Measurements from ENCODE around the gene PEX11G.
A peak's percentile ranks its signal among the peaks of the same experiment; 100 is the strongest.

PEX11G gene

GRCh38 chr19:7509625-7510024 lies 20.8 kb upstream of the PEX11G start:
- no peaks in the 10 kb centered on the region for H3K4me1 ChIP-seq (ENCODE audit: control insufficient read depth, insufficient read depth, low read length)
- no peaks in the 10 kb centered on the region for H3K36me3 ChIP-seq (ENCODE audit: control insufficient read depth, insufficient read depth, low read length)
- H3K27ac ChIP-seq (ENCODE audit: insufficient read depth, low read depth, low read length, poor library complexity, severe bottlenecking): no peak overlapping the region
- H3K9me3 ChIP-seq (ENCODE audit: control insufficient read depth, low read length): no peaks in the 10 kb centered on the region
- no peak overlapping the region for H3K4me3 ChIP-seq (ENCODE audit: insufficient read depth, low read depth, low read length)
- peaks cover 9% of the 10 kb centered on the region for H3K27me3 ChIP-seq (ENCODE audit: control insufficient read depth, insufficient read depth, low read length, poor library complexity, severe bottlenecking)
- 53 to 63% methylated on average over 3 of the region's 3 CpGs for WGBS, 2 experiments

GRCh38 chr19:7507884-7508283 lies 19.0 kb upstream of the PEX11G start:
- no peaks in the 10 kb centered on the region for H3K36me3 ChIP-seq (ENCODE audit: control insufficient read depth, insufficient read depth, low read length)
- peaks cover 9% of the 10 kb centered on the region for H3K27me3 ChIP-seq (ENCODE audit: control insufficient read depth, insufficient read depth, low read length, poor library complexity, severe bottlenecking)
- no peak overlapping the region for H3K27ac ChIP-seq (ENCODE audit: insufficient read depth, low read depth, low read length, poor library complexity, severe bottlenecking)
- no peak overlapping the region for H3K4me3 ChIP-seq (ENCODE audit: insufficient read depth, low read depth, low read length)
- 55 to 63% methylated on average over 11 of the region's 11 CpGs for WGBS, 2 experiments
- no peaks in the 10 kb centered on the region for H3K9me3 ChIP-seq (ENCODE audit: control insufficient read depth, low read length)
- no peaks in the 10 kb centered on the region for H3K4me1 ChIP-seq (ENCODE audit: control insufficient read depth, insufficient read depth, low read length)

- Histone ChIP-seq H3K27me3 (ENCODE audit: control insufficient read depth, insufficient read depth, low read length, poor library complexity, severe bottlenecking) (peaks cover 16% of the 10 kb centered on the region), H3K27ac (ENCODE audit: insufficient read depth, low read depth, low read length, poor library complexity, severe bottlenecking) (no peak overlapping the region), H3K36me3 (ENCODE audit: control insufficient read depth, insufficient read depth, low read length) (no peaks in the 10 kb centered on the region), H3K4me3 (ENCODE audit: insufficient read depth, low read depth, low read length) (no peak overlapping the region), H3K4me1 (ENCODE audit: control insufficient read depth, insufficient read depth, low read length) (no peaks in the 10 kb centered on the region), H3K9me3 (ENCODE audit: control insufficient read depth, low read length) (no peaks in the 10 kb centered on the region)
- 52 to 53% methylated on average over 20 of the region's 20 CpGs for WGBS, 2 experiments
These were observed 17.8 kb upstream of the PEX11G start for GRCh38 chr19:7506385-7507328.

- H3K27me3 ChIP-seq (ENCODE audit: control insufficient read depth, insufficient read depth, low read length, poor library complexity, severe bottlenecking): peaks cover 24% of the 10 kb centered on the region
- H3K36me3 ChIP-seq (ENCODE audit: control insufficient read depth, insufficient read depth, low read length): no peaks in the 10 kb centered on the region
- 10% methylated on average over 30 to 33 of the region's 33 CpGs for WGBS, 2 experiments
- no peak overlapping the region for H3K27ac ChIP-seq (ENCODE audit: insufficient read depth, low read depth, low read length, poor library complexity, severe bottlenecking)
- no peaks in the 10 kb centered on the region for H3K4me1 ChIP-seq (ENCODE audit: control insufficient read depth, insufficient read depth, low read length)
- H3K4me3 ChIP-seq (ENCODE audit: insufficient read depth, low read depth, low read length): no peak overlapping the region
- no peaks in the 10 kb centered on the region for H3K9me3 ChIP-seq (ENCODE audit: control insufficient read depth, low read length)
These were observed 17.0 kb upstream of the PEX11G start for GRCh38 chr19:7505682-7506384.

GRCh38 chr19:7505288-7505681 lies 16.4 kb upstream of the PEX11G start:
- H3K4me1 ChIP-seq (ENCODE audit: control insufficient read depth, insufficient read depth, low read length): no peaks in the 10 kb centered on the region
- no peaks in the 10 kb centered on the region for H3K9me3 ChIP-seq (ENCODE audit: control insufficient read depth, low read length)
- H3K36me3 ChIP-seq (ENCODE audit: control insufficient read depth, insufficient read depth, low read length): no peaks in the 10 kb centered on the region
- WGBS, 2 experiments: 89 to 90% methylated on average over 19 of the region's 19 CpGs
- H3K27ac ChIP-seq (ENCODE audit: insufficient read depth, low read depth, low read length, poor library complexity, severe bottlenecking): no peak overlapping the region
- H3K27me3 ChIP-seq (ENCODE audit: control insufficient read depth, insufficient read depth, low read length, poor library complexity, severe bottlenecking): peaks cover 30% of the 10 kb centered on the region
- no peak overlapping the region for H3K4me3 ChIP-seq (ENCODE audit: insufficient read depth, low read depth, low read length)

GRCh38 chr19:7504684-7505083 lies 15.8 kb upstream of the PEX11G start:
- Histone ChIP-seq H3K27ac (ENCODE audit: insufficient read depth, low read depth, low read length, poor library complexity, severe bottlenecking) (no peak overlapping the region), H3K4me1 (ENCODE audit: control insufficient read depth, insufficient read depth, low read length) (no peaks in the 10 kb centered on the region), H3K4me3 (ENCODE audit: insufficient read depth, low read depth, low read length) (no peak overlapping the region), H3K27me3 (ENCODE audit: control insufficient read depth, insufficient read depth, low read length, poor library complexity, severe bottlenecking) (peaks cover 36% of the 10 kb centered on the region), H3K36me3 (ENCODE audit: control insufficient read depth, insufficient read depth, low read length) (no peaks in the 10 kb centered on the region), H3K9me3 (ENCODE audit: control insufficient read depth, low read length) (no peaks in the 10 kb centered on the region)
- WGBS, 2 experiments: 93 to 95% methylated on average over 6 of the region's 6 CpGs

GRCh38 chr19:7502552-7502951 lies 13.7 kb upstream of the PEX11G start:
- peaks cover 39% of the 10 kb centered on the region for H3K27me3 ChIP-seq (ENCODE audit: control insufficient read depth, insufficient read depth, low read length, poor library complexity, severe bottlenecking)
- 63 to 69% methylated on average over 2 of the region's 2 CpGs for WGBS, 2 experiments
- no peak overlapping the region for H3K4me3 ChIP-seq (ENCODE audit: insufficient read depth, low read depth, low read length)

GRCh38 chr19:7500811-7501450 lies 12.1 kb upstream of the PEX11G start:
- WGBS, 2 experiments: 2% methylated on average over 93 of the region's 93 CpGs
- H3K9me3 ChIP-seq (ENCODE audit: control insufficient read depth, low read length): no peaks in the 10 kb centered on the region
- H3K36me3 ChIP-seq (ENCODE audit: control insufficient read depth, insufficient read depth, low read length): no peaks in the 10 kb centered on the region
- H3K4me1 ChIP-seq (ENCODE audit: control insufficient read depth, insufficient read depth, low read length): no peaks in the 10 kb centered on the region
- H3K27me3 ChIP-seq (ENCODE audit: control insufficient read depth, insufficient read depth, low read length, poor library complexity, severe bottlenecking): peaks cover 39% of the 10 kb centered on the region
- no peak overlapping the region for H3K27ac ChIP-seq (ENCODE audit: insufficient read depth, low read depth, low read length, poor library complexity, severe bottlenecking)
- peak overlapping the region; percentile 26 for H3K4me3 ChIP-seq (ENCODE audit: insufficient read depth, low read depth, low read length)

More at GRCh38 chr19:7502552-7502951, 13.7 kb upstream of the PEX11G start:
- H3K36me3 ChIP-seq (ENCODE audit: control insufficient read depth, insufficient read depth, low read length): no peaks in the 10 kb centered on the region
- H3K4me1 ChIP-seq (ENCODE audit: control insufficient read depth, insufficient read depth, low read length): no peaks in the 10 kb centered on the region
- no peak overlapping the region for H3K27ac ChIP-seq (ENCODE audit: insufficient read depth, low read depth, low read length, poor library complexity, severe bottlenecking)
- H3K9me3 ChIP-seq (ENCODE audit: control insufficient read depth, low read length): no peaks in the 10 kb centered on the region

- H3K4me1 ChIP-seq (ENCODE audit: control insufficient read depth, insufficient read depth, low read length): no peaks in the 10 kb centered on the region
- H3K27me3 ChIP-seq (ENCODE audit: control insufficient read depth, insufficient read depth, low read length, poor library complexity, severe bottlenecking): peaks cover 30% of the 10 kb centered on the region
- no peaks in the 10 kb centered on the region for H3K36me3 ChIP-seq (ENCODE audit: control insufficient read depth, insufficient read depth, low read length)
- no peak overlapping the region for H3K27ac ChIP-seq (ENCODE audit: insufficient read depth, low read depth, low read length, poor library complexity, severe bottlenecking)
- H3K4me3 ChIP-seq (ENCODE audit: insufficient read depth, low read depth, low read length): no peak overlapping the region
- H3K9me3 ChIP-seq (ENCODE audit: control insufficient read depth, low read length): no peaks in the 10 kb centered on the region
- WGBS, 2 experiments: 61 to 64% methylated on average over 7 of the region's 7 CpGs
These were observed 8.5 kb upstream of the PEX11G start for GRCh38 chr19:7497292-7497691.

Data from ectodermal cell (in vitro differentiated cells).